Astrocyte (in vitro differentiated cells and primary cell): Measurements from ENCODE around the gene CCSER1. TPM values are rescaled to one million over a fixed set of nuclear protein-coding genes. Genes with fewer than 3 reads are reported as not detected.

Experiments used
- DNase-seq: peaks from one replicate; pipeline ENCODE4 v3.0.0-alpha.2; 2010; ENCODE audit warnings: low read depth
- FAIRE-seq: peaks from 2 replicates; lab custom pipeline; 2011; peaks lifted over from hg19 to GRCh38; lab: Jason Lieb, UNC
- H2AFZ ChIP-seq: 2 replicates; pipeline ENCODE4 v1.6.0; 2012; ENCODE audit warnings: low read depth, low read length, inconsistent platforms
- H3K27ac ChIP-seq: 2 replicates; pipeline ENCODE4 v1.5.1; 2011; ENCODE audit warnings: low read depth, low read length, inconsistent platforms
- H3K27me3 ChIP-seq: 2 replicates; pipeline ENCODE4 v1.6.0; 2011; ENCODE audit warnings: low read length, inconsistent platforms; ENCODE audit not compliant: insufficient read depth
- H3K36me3 ChIP-seq: 2 replicates; pipeline ENCODE4 v1.5.1; 2011; ENCODE audit warnings: low read length, inconsistent platforms; ENCODE audit not compliant: insufficient read depth
- H3K4me1 ChIP-seq: 2 replicates; pipeline ENCODE4 v1.5.1; 2011; ENCODE audit warnings: low read length, inconsistent platforms; ENCODE audit not compliant: insufficient read depth
- H3K4me2 ChIP-seq: 2 replicates; pipeline ENCODE4 v1.6.0; 2012; ENCODE audit warnings: low read length, inconsistent platforms
- H3K4me3 ChIP-seq: 2 replicates; pipeline ENCODE4 v1.5.1; 2011; ENCODE audit warnings: low read depth, mild to moderate bottlenecking, low read length, inconsistent platforms; ENCODE audit not compliant: insufficient read depth
- H3K79me2 ChIP-seq: 2 replicates; pipeline ENCODE4 v1.6.0; 2012; ENCODE audit warnings: mild to moderate bottlenecking, low read length, inconsistent platforms; ENCODE audit not compliant: insufficient read depth
- H3K9ac ChIP-seq: 2 replicates; pipeline ENCODE4 v1.6.0; 2012; ENCODE audit warnings: mild to moderate bottlenecking, low read length, inconsistent platforms
- H3K9me3 ChIP-seq: 2 replicates; pipeline ENCODE4 v1.5.1; 2012; ENCODE audit warnings: low read depth, mild to moderate bottlenecking, low read length, inconsistent platforms; ENCODE audit not compliant: insufficient read depth
- H4K20me1 ChIP-seq: 2 replicates; pipeline ENCODE4 v1.6.0; 2012; ENCODE audit warnings: low read length, inconsistent platforms; ENCODE audit not compliant: insufficient read depth
- H3K27ac Mint-ChIP-seq: one replicate; pipeline ENCODE4 v1.8.0; 2021; ENCODE audit warnings: mild to moderate bottlenecking, mixed read lengths; ENCODE audit not compliant: unreplicated experiment
- H3K27me3 Mint-ChIP-seq: one replicate; pipeline ENCODE4 v1.8.0; 2021; ENCODE audit warnings: low read depth, mixed read lengths; ENCODE audit not compliant: unreplicated experiment
- H3K36me3 Mint-ChIP-seq: one replicate; pipeline ENCODE4 v1.8.0; 2021; ENCODE audit warnings: low read depth, mixed read lengths; ENCODE audit not compliant: unreplicated experiment
- H3K4me1 Mint-ChIP-seq: one replicate; pipeline ENCODE4 v1.8.0; 2021; ENCODE audit warnings: low read depth, mixed read lengths; ENCODE audit not compliant: unreplicated experiment
- H3K4me3 Mint-ChIP-seq: one replicate; pipeline ENCODE4 v1.8.0; 2021; ENCODE audit warnings: mild to moderate bottlenecking, moderate library complexity, mixed read lengths; ENCODE audit not compliant: unreplicated experiment
- H3K9me3 Mint-ChIP-seq: one replicate; pipeline ENCODE4 v1.8.0; 2021; ENCODE audit warnings: mild to moderate bottlenecking, mixed read lengths; ENCODE audit not compliant: unreplicated experiment
- CTCF ChIP-seq: IDR thresholded peaks from 2 replicates; pipeline ENCODE4 v1.5.1; 2011; ENCODE audit warnings: low read depth, mild to moderate bottlenecking, inconsistent platforms, low read length, moderate library complexity; ENCODE audit not compliant: insufficient read depth
- EZH2 ChIP-seq: IDR thresholded peaks from 2 replicates; pipeline ENCODE4 v1.6.1; 2012; ENCODE audit warnings: mild to moderate bottlenecking, low read length, inconsistent platforms; ENCODE audit not compliant: insufficient read depth
- total RNA-seq: library from RNA; stranded (reverse); gene quantifications from 2 replicates; pipeline ENCODE4 v1.2.1, GENCODE V29; 2021

The CCSER1 gene
- total RNA-seq, 1 donor from 2014 or later: 2.2 TPM

- Mint-ChIP-seq H3K27me3 (no peaks in the 10 kb centered on the region), H3K4me1 (no peaks in the 10 kb centered on the region), H3K4me3 (no peak overlapping the region), H3K27ac (no peak overlapping the region), H3K36me3 (no peaks in the 10 kb centered on the region), H3K9me3 (peaks cover 6% of the 10 kb centered on the region)
- no peak for FAIRE-seq
- H3K36me3 ChIP-seq: no peaks in the 10 kb centered on the region
- no peak for TF ChIP-seq EZH2
- DNase-seq: no peak
- no peak overlapping the region for H3K9ac ChIP-seq
- no peak overlapping the region for H2AFZ ChIP-seq
- no peaks in the 10 kb centered on the region for H3K4me1 ChIP-seq
- H3K27me3 ChIP-seq: no peaks in the 10 kb centered on the region
- H3K9me3 ChIP-seq: no peaks in the 10 kb centered on the region
- H4K20me1 ChIP-seq: no peaks in the 10 kb centered on the region
- H3K4me2 ChIP-seq: no peak overlapping the region
- no peak overlapping the region for H3K4me3 ChIP-seq
- H3K27ac ChIP-seq: no peak overlapping the region
- no peaks in the 10 kb centered on the region for H3K79me2 ChIP-seq
Observed at GRCh38 chr4:91076147-91076546, 949.0 kb downstream of the CCSER1 start.

- Histone ChIP-seq H3K9ac (no peak overlapping the region), H3K4me1 (no peaks in the 10 kb centered on the region), H4K20me1 (no peaks in the 10 kb centered on the region), H3K4me3 (no peak overlapping the region), H2AFZ (no peak overlapping the region), H3K9me3 (no peaks in the 10 kb centered on the region), H3K27me3 (no peaks in the 10 kb centered on the region), H3K27ac (no peak overlapping the region), H3K4me2 (no peak overlapping the region), H3K36me3 (no peaks in the 10 kb centered on the region), H3K79me2 (no peaks in the 10 kb centered on the region)
- Mint-ChIP-seq H3K4me1 (no peaks in the 10 kb centered on the region), H3K27ac (no peak overlapping the region), H3K4me3 (no peak overlapping the region), H3K36me3 (no peaks in the 10 kb centered on the region), H3K27me3 (no peaks in the 10 kb centered on the region), H3K9me3 (no peaks in the 10 kb centered on the region)
- no peak for FAIRE-seq
- no peak for TF ChIP-seq EZH2
- TF ChIP-seq CTCF: no peak
- no peak for DNase-seq
Observed at GRCh38 chr4:91085961-91086360, 958.8 kb downstream of the CCSER1 start.

- H3K27me3 ChIP-seq: no peaks in the 10 kb centered on the region
- Mint-ChIP-seq H3K27ac (no peak overlapping the region), H3K27me3 (no peaks in the 10 kb centered on the region), H3K4me1 (no peaks in the 10 kb centered on the region), H3K36me3 (no peaks in the 10 kb centered on the region), H3K9me3 (no peaks in the 10 kb centered on the region), H3K4me3 (no peak overlapping the region)
- no peaks in the 10 kb centered on the region for H3K9me3 ChIP-seq
- no peaks in the 10 kb centered on the region for H4K20me1 ChIP-seq
- no peak for FAIRE-seq
- no peak overlapping the region for H3K27ac ChIP-seq
- H3K4me2 ChIP-seq: no peak overlapping the region
- no peaks in the 10 kb centered on the region for H3K36me3 ChIP-seq
- TF ChIP-seq EZH2 (no peak), CTCF (no peak)
- no peak for DNase-seq
- no peaks in the 10 kb centered on the region for H3K79me2 ChIP-seq
- H3K4me1 ChIP-seq: no peaks in the 10 kb centered on the region
- H2AFZ ChIP-seq: no peak overlapping the region
- H3K9ac ChIP-seq: no peak overlapping the region
- H3K4me3 ChIP-seq: no peak overlapping the region
Observed at GRCh38 chr4:91087743-91088142, 960.5 kb downstream of the CCSER1 start.
